Stimulated activated CD4-positive, alpha-beta T cell treated with anti-CD3 and anti-CD28 coated beads, TNF-alpha, amount 100 ng/mL, for 1 hour (primary cell): ENCODE results near the gene TECTA.
A peak's percentile ranks its signal among the peaks of the same experiment; 100 is the strongest.
"Not testable (repeated sequence)": the region's sequence is repeated elsewhere in the genome, so short reads cannot be mapped to it uniquely, and the experiment has no call there.

Experiments
- DNase-seq, 3 donors: peaks; one replicate each; pipeline ENCODE4 v3.0.0-alpha.2; 2020; ENCODE audit warnings: low read depth in 3 of 3, low spot score in 1 of 3

Gene TECTA

DNA sequence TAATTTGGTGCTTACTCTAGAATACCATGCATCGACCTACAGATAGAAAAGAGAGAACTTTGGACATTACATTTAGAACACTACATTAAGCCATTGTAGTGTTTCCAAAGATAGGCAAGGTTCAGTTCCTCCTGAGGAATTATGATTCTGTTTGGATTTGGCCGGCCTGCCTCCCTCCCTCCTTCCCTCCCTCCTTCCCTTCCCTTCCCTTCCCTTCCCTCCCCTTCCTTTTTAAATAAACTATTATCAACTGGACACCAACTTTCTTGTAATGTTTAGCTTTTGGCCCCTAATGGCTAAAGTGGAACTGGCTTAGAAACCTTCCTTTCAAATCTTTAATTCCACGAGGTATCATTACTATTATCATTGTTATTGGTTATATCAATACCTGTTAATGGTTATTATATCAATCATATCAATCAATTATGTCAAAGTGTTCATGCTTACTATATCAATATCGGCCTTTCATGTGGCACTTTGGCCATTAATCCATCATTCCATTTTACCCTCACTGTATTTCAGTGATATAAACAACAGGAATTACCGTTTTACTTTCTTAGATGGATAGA lies 60.4 kb downstream of the TECTA start:
- DNase-seq: no peak

DNA sequence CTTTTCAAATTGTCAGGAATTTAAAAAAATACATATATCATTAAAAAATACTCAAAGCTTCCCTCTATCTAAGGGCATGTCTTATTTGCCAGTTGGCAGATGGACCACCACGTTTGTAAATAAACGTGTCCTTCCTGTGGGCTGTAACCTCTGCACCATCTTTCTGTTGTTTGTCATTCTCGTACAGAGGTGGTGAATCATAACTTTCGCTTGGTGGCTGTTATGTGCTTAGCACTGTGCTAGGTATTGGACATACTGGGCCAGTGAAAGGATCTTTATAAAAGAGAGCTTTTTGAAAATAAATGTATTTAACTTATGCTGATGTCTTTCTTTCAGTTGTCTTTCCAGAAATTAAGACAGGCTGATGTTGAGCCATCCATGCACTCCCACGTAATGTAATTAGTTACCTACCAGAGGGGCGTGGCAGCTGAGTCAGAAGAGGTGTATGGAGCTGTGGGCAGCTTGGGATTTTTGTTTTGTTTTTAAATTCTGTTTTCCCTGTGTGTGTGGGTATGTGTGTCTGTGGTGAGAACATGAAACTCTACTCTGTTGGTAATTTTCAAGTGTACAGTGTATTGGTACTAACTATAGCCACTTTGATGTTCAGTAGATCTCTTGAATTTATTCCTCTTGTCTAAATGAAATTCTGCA lies 62.7 kb downstream of the TECTA start:
- no peak for DNase-seq

DNA sequence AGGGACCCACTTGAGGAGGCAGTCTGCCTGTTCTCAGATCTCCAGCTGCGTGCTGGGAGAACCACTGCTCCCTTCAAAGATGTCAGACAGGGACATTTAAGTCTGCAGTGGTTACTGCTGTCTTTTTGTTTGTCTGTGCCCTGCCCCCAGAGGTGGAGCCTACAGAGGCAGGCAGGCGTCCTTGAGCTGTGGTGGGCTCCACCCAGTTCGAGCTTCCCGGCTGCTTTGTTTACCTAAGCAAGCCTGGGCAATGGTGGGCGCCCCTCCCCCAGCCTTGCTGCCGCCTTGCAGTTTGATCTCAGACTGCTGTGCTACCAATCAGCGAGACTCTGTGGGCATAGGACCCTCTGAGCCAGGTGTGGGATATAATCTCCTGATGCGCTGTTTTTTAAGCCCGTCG lies 76.6 kb downstream of the TECTA start:
- not testable (repeated sequence) for DNase-seq

DNA sequence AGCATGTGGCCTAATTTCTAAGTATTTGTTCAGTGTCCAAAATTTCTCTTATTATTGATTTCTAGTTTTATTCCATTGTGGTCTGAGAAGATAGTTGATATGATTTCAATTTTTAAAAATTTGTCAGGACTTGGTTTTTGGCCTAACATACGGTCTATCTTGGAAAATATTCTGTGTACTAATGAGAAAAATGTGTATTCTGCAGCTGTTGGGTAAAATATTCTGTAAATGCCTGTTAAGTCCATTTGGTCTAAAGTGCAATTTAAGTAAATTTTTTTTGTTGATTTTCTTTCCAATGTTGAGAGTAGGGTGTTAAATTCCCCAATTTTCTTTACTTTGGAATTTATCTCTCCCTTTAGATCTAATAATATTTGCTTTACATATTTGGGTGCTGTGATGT lies 78.3 kb downstream of the TECTA start:
- no peak for DNase-seq

DNA sequence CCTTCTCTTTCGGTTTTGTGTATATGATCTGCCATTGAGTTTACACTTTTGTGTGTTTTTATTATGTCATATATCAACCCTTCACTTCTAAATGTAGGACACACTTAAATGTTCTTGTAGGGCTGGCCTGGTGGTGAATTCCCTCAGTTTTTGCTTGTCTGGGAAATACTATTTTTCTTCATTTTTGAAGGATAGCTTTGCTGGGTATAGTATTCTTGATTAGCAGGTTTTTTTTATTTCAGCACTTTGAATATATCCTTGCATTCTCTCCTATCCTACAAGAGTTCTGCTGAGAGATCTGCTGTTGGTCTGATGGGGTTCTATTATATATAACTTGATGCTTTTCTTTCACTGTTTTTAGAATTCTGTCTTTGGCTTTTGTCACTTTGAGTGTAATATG lies 79.1 kb downstream of the TECTA start:
- no peak for DNase-seq

DNA sequence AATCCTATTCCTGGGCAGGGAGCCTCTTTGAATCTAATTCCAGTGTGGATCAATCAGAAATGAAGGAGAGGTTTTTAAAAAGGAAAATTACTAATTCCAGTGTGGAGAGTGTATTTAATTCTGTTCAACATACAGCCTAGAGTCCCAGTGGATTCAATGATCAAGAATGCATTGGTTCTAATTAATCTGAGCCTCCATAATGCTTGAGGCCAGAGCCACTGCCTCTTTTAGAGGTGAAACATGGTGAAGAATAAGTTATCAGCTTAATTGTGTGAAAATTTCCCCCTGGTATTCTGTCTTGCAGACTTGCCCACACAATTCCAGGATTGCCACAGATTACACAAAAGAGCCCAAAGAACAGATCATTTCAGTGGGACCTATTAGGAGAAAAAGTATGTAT lies 87.7 kb downstream of the TECTA start:
- no peak for DNase-seq

DNA sequence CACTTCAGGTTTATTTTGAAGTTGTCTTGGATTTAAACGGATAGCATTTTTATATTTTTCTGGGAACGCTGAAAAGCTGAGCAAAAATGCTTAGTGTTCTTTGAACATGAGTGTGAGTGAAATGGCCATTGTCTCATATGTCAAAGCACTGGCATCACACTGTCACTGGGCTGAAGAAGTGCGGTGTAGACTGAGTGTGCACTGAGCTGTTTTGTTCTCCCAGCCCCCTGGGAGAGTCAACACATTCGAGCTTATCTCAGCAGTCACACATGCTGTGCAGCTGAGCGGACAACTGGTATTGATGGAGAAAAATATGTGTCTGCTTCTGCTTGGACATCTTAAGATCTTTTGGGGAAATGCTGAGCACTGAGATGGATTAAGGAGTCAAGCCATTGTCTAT lies 90.8 kb downstream of the TECTA start:
- DNase-seq: no peak

DNA sequence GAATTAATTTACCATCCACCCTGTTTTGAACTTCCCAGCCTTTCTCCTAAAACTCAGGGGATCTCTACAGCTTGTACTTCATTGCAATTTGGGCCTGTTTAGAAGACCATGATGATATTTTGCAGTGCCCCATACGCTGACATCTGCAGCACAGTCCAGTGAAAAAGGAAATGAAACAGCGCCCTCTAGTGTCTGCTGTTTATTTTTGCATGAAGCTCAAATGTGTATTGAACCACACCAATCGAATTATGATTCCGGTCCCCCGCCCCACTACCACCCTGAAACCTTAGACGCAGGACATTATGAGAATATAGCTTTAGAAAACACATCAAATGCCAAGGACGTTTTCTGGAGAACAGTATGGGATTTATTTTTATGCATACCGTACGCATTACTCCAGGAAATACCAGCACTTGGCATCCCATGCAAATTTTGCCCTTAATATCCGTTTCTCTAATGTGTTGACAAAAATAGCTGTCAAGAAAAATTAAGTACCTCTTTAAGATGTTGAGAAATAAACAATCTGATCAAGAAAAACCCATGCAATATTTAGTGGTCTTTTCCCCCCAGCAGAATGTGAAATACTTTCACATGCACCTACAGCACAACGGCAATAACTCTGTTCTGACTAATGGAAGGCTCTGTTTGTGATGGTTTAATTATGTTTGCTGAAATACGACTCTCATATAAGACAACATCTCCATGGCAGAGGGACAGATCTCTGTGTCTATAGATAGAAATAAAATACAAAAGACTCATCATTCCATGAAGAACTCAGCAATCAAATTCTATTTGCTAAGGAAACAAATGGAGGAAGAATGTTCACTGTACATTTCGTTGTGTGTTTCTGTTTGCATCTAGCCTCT lies 93.9 kb downstream of the TECTA start:
- DNase-seq: peak in 2 of 3 donors; percentile 3 to 21

DNA sequence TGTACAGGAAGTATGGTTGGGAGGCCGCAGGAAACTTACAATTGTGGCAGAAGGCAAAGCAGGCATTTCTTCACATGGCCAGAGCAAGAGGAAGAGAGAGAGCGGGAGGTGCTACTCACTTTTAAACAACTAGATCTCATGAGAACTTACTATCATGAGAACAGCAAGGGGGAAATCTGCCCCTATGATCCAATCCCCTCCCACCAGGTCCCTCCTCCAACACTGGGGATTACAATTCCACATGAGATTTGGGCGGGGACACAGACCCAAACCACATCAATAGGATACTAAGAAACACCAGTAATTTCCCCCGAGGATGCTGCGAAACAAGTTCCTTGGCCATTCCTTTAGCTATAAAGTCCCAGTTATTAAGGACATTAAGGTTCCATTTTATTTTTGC lies 97.4 kb downstream of the TECTA start:
- no peak for DNase-seq

DNA sequence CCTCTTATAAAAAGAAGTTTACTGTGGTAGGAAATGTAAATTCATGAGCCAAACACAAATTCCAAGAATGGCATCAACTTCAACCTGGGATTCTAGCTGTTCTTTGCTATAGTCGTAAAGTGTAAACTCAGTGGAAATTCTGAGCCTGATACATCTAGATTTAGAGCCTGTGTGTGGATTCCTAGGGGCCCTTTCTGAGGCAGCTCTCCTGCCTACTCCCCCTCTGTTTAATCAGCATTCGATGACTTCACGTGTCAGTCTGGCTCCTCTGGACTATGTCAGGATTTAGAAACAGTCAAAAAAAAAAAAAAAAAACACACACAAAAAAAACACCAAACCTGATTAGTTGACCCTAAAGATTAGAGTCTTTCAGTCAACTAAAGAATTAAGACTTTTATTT lies 98.5 kb downstream of the TECTA start:
- DNase-seq: no peak

DNA sequence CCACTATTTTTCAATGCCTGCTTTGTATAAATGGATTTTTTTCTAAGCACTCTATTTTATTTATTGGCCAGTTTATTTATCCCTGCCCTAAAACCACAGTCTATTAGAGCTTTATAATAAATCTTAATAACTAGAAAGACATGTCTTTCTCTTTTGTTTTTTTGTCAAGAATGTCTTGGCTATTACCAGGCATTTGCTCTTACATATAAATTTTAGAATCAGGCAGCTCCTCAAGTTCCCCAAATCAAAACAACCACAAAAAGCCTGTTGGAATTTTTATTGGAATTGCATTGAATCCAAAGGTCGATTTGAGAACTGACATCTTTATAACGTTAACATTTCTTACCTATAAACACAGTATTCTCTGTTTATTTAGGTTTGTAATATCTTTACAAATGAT lies 105.8 kb downstream of the TECTA start:
- DNase-seq: no peak

DNA sequence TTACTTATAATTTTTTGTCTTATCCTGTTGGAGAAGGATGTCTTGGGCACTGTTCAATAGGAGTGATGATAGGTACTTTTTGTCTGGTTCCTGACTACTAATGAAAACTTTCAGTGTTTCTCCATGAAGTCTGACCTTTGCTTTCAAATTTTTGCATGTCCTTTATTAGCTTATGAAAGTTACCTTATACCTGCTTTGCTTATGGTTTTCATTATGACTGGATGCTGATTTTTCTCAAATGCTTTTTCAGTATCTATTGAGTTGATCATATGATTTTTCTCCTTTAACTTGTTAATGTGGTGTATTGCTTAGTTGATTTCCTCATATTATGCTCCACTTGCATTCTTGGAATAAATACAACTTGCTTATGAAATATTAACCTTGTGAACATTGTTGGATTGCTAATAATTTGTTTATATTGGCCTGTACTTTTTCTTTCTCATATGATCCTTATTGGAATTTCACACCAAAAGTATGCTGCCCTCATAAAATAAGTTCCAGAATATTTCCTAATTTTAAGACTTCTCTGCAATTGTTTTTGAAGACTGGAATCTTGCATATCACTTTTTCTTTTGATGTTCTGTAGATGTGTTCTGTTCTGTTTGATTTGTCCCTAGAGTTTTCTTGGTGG lies 106.6 kb downstream of the TECTA start:
- DNase-seq: no peak

DNA sequence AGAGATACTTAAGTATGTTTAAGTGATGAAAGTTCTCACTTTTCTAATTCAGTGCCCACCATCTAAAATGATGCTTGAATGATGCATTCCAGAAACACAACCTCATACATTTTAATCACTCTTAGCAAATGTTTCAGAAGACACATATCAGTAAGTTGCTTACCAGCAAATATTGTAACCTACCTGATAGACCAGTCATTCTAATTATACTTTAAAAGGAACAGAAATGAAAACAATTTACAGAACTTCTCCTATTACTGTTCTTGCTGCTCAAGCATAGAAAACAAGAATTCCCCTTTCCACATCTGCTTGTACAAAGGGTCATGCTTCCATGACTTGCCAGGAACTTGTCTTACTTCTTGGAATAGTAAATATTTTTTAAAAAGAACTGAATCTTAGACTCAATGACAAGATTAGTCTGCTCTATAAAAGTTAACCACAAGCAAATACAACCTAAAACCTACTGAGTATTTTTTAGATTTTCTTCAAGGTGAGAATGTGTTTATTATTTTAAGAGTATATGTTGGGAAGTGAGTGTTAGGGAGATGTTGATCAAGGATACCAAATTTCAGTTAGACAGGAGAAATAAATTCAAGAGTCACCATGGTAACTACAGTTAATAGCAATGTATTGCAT lies 109.5 kb downstream of the TECTA start:
- no peak for DNase-seq

DNA sequence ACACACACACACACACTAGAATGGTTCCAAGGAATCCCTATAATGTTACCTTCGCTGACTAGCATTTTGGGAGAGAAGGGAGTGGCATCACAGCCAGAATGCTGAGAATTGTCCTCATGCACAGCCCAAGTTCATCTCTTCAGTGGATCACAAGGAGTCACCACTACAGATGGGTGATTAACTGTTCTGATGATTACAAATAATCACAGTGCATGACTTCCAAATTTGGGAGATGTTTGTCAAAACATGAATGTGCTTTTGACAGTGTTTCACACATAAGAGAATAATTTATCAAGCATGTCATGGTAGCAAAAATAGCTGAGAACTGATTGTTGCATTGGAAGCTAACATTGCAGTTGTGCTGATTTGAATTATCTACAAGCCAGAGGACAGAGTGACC lies 110.6 kb downstream of the TECTA start:
- DNase-seq: no peak

DNA sequence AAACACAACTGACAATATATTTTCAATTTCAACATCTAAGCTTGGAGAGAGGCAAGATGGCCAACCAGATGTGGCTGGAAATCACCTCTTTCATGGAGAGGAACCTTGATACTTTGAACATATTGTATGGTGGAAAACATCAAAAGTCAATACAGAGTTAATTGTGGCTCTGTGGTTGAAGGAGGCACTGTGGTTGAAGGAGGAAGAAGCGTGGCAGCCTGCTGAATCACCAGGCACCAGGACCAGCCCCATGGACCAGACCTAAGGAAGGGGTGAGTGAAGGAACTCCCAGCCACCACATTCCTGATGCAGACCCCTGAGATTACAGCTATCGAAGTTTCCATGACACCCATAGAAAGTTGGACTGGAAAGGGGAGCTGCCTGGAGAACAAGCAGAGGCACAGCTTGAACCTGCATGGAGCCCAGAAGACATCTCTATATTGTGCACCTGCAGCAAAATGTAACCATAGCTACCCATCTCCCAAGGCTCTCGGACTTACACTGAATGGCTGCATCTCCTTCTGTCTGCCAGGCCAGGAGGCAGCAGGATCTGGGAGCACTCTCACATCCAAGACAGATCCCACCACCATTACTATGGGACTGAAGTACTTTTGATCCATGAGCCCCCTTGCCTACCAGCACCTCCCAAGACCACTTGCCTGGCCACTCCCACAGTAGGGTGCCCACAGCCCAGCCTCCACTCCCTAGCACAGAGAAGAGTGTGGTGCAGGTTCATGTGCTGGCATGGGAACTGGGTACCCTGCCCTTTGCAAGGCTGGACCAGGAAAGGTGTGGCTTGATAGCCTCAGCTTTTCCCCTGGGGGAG lies 111.7 kb downstream of the TECTA start:
- no peak for DNase-seq

DNA sequence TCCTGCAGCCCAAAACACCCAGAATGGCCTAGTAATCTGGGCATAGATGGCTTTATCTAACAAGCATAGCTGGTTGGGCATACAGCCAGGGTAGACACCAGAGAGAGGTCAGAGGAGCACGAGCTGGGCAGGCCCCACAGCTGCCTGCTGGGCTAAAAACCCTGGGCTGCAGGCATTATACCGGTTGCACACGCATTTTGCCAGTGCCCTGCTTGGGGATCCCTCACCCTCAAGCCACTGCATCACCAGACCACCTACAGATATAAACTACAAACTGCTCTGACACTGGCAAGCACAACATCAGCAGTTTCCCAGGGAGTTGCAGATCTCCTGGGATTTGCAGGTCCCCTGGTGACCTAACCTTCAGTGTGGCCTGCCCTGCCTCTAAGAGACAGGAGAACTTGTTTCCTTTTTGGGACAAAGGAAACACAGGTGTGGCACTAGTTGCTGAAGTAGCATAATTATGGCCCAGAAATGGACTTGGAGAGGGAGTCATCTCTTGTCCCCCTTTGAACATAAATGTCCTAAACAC lies 112.4 kb downstream of the TECTA start:
- no peak for DNase-seq

DNA sequence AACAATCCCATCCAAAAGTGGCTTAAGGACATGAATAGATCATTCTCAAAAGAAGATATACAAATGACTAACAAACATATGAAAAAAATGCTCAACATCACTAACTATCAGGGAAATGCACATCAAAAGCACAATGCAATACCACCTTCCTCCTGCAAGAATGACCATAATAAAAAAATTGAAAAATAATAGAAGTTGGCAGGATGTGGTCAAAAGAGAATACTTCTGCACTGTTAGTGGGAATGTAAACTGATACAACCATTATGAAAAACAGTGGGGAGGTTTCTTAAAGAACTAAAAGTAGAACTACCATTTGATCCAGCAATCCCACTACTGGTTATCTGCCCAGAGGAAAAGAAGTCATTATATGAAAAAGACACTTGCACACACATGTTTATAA lies 113.8 kb downstream of the TECTA start:
- no peak for DNase-seq

DNA sequence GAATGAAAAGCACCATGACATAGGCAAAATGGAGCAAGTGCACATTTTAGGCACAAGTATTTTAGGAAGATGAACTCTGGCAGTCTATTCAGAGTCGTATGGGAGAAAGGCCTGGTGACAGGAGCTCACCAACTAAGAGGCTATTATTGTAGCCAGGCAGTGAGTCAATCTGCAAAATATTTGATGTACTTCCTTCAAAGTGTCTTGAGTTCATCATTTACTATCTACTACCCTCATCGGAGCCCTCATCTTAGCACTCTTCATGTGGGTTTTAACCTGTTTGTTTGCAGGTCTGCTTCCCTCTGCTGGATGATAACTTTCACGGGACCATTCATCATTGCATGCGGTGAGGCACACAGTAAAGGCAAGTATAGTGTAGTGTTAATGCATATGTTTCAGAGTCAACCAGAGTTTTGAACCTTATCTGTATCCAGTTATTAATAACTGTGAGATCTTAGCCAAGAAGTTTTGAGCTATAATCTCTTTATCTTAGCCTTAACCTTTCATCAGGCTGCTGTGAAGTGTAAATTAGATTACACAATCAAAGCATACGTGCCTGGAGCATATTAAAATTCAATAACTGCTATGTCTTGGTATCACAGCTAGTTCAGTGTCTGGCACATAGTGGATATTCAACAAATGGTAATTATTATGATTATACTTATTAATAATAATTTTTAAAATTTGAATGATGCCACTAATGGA lies 120.6 kb downstream of the TECTA start:
- DNase-seq: no peak

DNA sequence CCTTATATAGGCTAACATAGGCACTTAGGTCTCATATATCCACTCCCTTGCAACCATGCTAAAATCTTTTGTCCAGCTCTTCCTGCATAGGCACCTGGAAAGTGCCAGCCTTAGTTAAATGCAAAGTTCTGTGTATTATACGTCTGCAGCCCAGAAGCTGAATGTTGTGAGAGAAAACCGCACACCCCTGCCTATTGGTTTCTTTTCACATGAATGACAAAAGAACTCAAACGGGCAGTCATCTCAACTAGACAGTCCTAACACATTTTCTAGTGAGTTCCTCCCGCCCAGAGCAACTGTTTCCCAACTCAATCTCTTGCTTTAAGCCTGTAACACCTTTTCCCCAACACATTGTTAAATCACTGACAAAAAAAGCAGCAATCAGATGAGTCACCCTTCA lies 122.1 kb downstream of the TECTA start:
- no peak for DNase-seq

DNA sequence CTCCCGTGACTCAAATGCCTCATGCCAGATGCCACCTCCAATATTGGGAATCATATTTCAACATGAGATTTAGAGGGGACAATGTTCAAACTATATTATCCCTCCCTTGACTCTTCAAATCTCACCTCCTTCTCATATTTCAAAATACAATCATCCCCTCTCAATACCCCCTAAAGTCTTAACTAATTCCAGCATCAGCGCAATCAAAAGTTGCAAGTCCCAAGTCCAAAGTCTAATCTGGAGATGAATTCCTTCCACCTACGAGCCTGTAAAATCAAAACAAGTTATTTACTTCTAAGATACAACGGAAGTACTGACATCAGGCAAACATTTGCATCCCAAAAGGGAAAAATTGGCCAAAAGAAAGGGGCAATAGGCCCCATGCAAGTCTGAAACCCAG lies 124.3 kb downstream of the TECTA start:
- DNase-seq: no peak
